Loucy (cell line): ENCODE results near the gene CNTNAP4.

Source experiments
- H2AFZ ChIP-seq: fragments of 200-600 bp; sonication (generic); 2 replicates; pipeline ENCODE4 v1.6.0; 2016; ENCODE audit warnings: antibody characterized with exemption, mild to moderate bottlenecking, low read length, moderate library complexity
- H3F3A ChIP-seq: fragments of 200-600 bp; 2 replicates; pipeline ENCODE4 v1.6.0; 2016; ENCODE audit warnings: antibody characterized with exemption, low read depth, mild to moderate bottlenecking
- H3K27me3 ChIP-seq: fragments of 200-600 bp; sonication (generic); 2 replicates; pipeline ENCODE4 v1.6.1; 2014; ENCODE audit warnings: low read length, mild to moderate bottlenecking; ENCODE audit not compliant: insufficient read depth, poor library complexity, severe bottlenecking
- H3K36me3 ChIP-seq: fragments of 200-600 bp; sonication (generic); 2 replicates; pipeline ENCODE4 v1.6.1; 2016; ENCODE audit warnings: low read length; ENCODE audit not compliant: insufficient read depth
- H3K4me1 ChIP-seq: fragments of 200-600 bp; sonication (generic); 2 replicates; pipeline ENCODE4 v1.5.1; 2014; ENCODE audit warnings: low read length, mild to moderate bottlenecking; ENCODE audit not compliant: insufficient read depth, poor library complexity, severe bottlenecking
- H3K4me2 ChIP-seq: fragments of 200-600 bp; sonication (generic); 2 replicates; pipeline ENCODE4 v1.6.0; 2014; ENCODE audit warnings: antibody characterized with exemption, low read length, low read depth, mild to moderate bottlenecking; ENCODE audit not compliant: poor library complexity, severe bottlenecking
- H3K4me3 ChIP-seq: fragments of 200-600 bp; sonication (generic); 2 replicates; pipeline ENCODE4 v1.5.1; 2014; ENCODE audit warnings: low read length, mild to moderate bottlenecking, mixed read lengths; ENCODE audit not compliant: poor library complexity, severe bottlenecking
- H3K79me2 ChIP-seq: fragments of 200-600 bp; sonication (generic); 2 replicates; pipeline ENCODE4 v1.6.1; 2014; ENCODE audit warnings: low read length; ENCODE audit not compliant: insufficient read depth
- H3K9ac ChIP-seq: fragments of 200-600 bp; sonication (generic); 2 replicates; pipeline ENCODE4 v1.6.0; 2014; ENCODE audit warnings: mild to moderate bottlenecking, low read depth, low read length, moderate library complexity; ENCODE audit not compliant: poor library complexity, severe bottlenecking
- H3K9me2 ChIP-seq: fragments of 200-600 bp; sonication (generic); replicated peaks from 2 replicates; pipeline ENCODE4 v1.6.1; 2016; ENCODE audit warnings: low read depth, low read length, mixed read lengths
- H3K9me3 ChIP-seq: fragments of 200-600 bp; sonication (generic); 2 replicates; pipeline ENCODE4 v1.6.1; 2014; ENCODE audit warnings: mild to moderate bottlenecking, antibody characterized with exemption, low read length, low read depth; ENCODE audit not compliant: insufficient read depth
- H4K20me1 ChIP-seq: fragments of 200-600 bp; sonication (generic); 2 replicates; pipeline ENCODE4 v1.6.0; 2014; ENCODE audit warnings: antibody characterized with exemption, low read length, mild to moderate bottlenecking; ENCODE audit not compliant: insufficient read depth, poor library complexity, severe bottlenecking
- CTCF ChIP-seq: fragments of 200-600 bp; sonication (generic); conservative IDR thresholded peaks from 2 replicates; pipeline ENCODE4 v1.5.1; 2014; ENCODE audit warnings: mild to moderate bottlenecking, antibody characterized with exemption, low read length
- EZH2phosphoT487 ChIP-seq: fragments of 200-600 bp; IDR thresholded peaks from 2 replicates; pipeline ENCODE4 v1.6.1; 2018; ENCODE audit warnings: antibody characterized with exemption, mild to moderate bottlenecking, moderate library complexity, borderline replicate concordance

CNTNAP4 gene

GRCh38 chr16:76488065-76488417 lies 210.8 kb downstream of the CNTNAP4 start:
- Histone ChIP-seq H3K27me3 (no peaks in the 10 kb centered on the region), H2AFZ (no peak overlapping the region), H3K4me1 (no peaks in the 10 kb centered on the region), H3K9me3 (no peaks in the 10 kb centered on the region), H3K9me2 (no peaks in the 10 kb centered on the region), H3K79me2 (no peaks in the 10 kb centered on the region), H4K20me1 (no peaks in the 10 kb centered on the region), H3K4me3 (no peak overlapping the region), H3K4me2 (no peak overlapping the region), H3K36me3 (no peaks in the 10 kb centered on the region), H3K9ac (no peak overlapping the region), H3F3A (no peaks in the 10 kb centered on the region)
- TF ChIP-seq CTCF: no peak
- TF ChIP-seq EZH2phosphoT487: no peak

GRCh38 chr16:76490036-76490639 lies 212.9 kb downstream of the CNTNAP4 start:
- Histone ChIP-seq H3K9me3 (no peaks in the 10 kb centered on the region), H3K36me3 (no peaks in the 10 kb centered on the region), H3K4me3 (no peak overlapping the region), H3K9me2 (no peaks in the 10 kb centered on the region), H3K9ac (no peak overlapping the region), H4K20me1 (no peaks in the 10 kb centered on the region), H3F3A (no peaks in the 10 kb centered on the region), H3K27me3 (no peaks in the 10 kb centered on the region), H3K4me2 (no peak overlapping the region), H3K79me2 (no peaks in the 10 kb centered on the region), H3K4me1 (no peaks in the 10 kb centered on the region), H2AFZ (no peak overlapping the region)
- no peak for TF ChIP-seq EZH2phosphoT487
- no peak for TF ChIP-seq CTCF

- Histone ChIP-seq H2AFZ (no peak overlapping the region), H3K9me3 (no peaks in the 10 kb centered on the region), H3K4me3 (no peak overlapping the region), H4K20me1 (no peaks in the 10 kb centered on the region), H3K36me3 (no peaks in the 10 kb centered on the region), H3K79me2 (no peaks in the 10 kb centered on the region), H3K4me2 (no peak overlapping the region), H3K27me3 (no peaks in the 10 kb centered on the region), H3F3A (no peaks in the 10 kb centered on the region), H3K9ac (no peak overlapping the region), H3K9me2 (no peaks in the 10 kb centered on the region), H3K4me1 (no peaks in the 10 kb centered on the region)
- TF ChIP-seq EZH2phosphoT487 (no peak), CTCF (no peak)
Observed at GRCh38 chr16:76500006-76500405, 222.8 kb downstream of the CNTNAP4 start.
